ENCODE results near the gene MYBPC2.
"Not testable (repeated sequence)": the region's sequence is repeated elsewhere in the genome, so short reads cannot be mapped to it uniquely, and the experiment has no call there.

MYBPC2 gene

GRCh38 chr19:50427318-50427925, 5.3 kb upstream of the MYBPC2 start:
- in situ Hi-C loops (cut with MboI; ENCODE audit: low sequenced_read_pairs) = no loop called here

- in situ Hi-C loops (cut with MboI; ENCODE audit: low sequenced_read_pairs) = no loop called here
Measured at GRCh38 chr19:50427997-50428425, 4.7 kb upstream of the MYBPC2 start.

DNA sequence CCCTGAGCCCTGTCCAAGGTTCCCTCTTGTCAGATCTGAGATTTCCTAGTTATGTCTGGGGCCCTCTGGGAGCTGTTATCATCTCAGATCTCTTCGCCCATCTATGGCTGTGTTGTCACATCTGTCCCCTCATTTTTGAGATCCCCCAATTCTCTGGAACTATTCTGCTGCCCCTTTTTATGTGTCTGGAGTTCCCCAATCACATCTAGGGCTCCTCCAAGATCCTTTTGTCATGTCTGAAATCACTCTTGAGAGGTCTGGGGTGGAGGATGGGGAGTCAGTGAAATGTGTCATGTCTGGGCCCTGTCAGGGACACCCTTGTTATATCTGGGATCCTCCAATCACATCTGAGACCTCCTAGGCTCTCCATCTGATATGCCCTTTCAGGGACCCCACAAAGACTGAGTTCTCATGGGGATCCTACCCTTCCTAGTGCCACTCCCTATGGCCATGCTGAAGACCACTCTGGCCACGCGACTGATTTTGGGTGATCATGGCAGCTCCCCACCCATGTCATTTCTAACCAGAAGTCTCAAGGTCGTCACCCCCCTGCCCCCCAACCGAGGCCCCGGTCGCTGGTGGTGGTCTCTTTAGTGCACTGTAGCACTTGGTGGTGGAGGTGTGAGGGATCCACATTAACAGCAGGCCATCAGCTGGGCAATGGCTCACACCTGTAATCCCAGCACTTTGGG, 3.8 kb upstream of the MYBPC2 start:
- in situ Hi-C loops (cut with MboI; ENCODE audit: low sequenced_read_pairs) = no loop called here

- in situ Hi-C loops (cut with MboI; ENCODE audit: low sequenced_read_pairs) = no loop called here
Measured at GRCh38 chr19:50430888-50431342, 1.8 kb upstream of the MYBPC2 start.

DNA sequence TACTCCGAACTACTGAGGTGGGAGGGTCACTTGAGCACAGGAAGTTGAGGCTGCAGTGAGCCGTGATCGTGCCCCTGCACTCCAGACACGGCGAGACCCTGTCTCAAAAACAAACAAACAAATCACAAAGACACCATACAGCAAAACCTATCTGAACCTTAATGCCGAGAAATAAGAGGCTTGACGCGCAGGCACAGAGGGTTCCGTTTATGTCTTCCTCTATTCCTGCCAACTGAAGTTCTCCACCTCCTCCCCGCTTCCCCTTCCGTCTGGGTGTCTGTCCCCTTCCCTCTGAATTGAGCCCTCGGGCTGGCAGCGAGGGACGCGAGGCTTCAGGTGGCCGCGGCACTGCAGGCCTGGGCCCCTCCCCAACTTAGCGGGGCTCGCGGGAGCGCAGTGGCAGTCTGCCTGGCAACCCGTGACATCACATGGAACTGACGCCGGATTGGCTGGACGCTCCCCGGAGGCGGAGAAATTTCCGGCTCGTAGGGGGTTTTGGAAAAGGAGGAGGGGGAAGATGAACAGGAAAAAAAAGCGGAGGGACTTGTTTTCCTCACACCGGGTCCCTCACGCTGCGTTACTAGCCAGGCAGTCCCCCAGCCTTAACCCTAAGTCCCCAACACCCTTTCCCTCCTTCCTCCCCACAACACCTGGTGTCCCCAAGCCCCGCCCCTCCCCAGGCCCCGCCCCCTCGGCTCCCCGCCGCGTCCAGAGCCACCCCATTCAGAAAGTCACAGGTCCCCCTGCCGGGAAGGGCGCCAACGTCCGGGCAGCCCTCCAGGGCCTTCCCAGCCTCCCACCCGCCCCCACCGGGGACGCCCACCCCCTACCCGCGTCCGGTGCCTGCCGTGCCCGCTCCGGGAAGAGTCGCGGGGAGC, 1.1 kb upstream of the MYBPC2 start:
- in situ Hi-C loops (cut with MboI; ENCODE audit: low sequenced_read_pairs) = no loop called here

GRCh38 chr19:50433201-50434180, 799 bp downstream of the MYBPC2 start:
- in situ Hi-C loops (cut with MboI; ENCODE audit: low sequenced_read_pairs) = no loop called here

DNA sequence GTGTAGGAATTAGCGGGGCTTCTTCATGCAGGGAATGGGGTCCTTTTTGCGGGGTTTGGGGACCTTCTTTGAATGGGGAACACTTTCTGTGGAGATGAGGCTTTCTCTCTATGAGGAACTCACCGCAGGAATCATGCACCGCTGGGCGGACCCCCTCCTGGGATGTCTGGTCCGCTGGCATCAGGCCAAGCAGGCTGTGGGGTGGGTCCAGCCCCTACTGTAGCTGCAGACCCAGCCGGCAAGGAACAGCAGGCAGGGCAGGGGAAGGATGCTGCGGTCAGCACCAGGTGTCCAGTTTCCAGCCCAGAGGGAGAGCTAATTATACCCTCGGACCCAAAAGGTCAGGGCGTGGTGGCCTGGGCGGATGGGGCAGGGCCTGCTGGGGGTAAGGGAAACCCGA, 1.8 kb downstream of the MYBPC2 start:
- in situ Hi-C loops (cut with MboI; ENCODE audit: low sequenced_read_pairs) = no loop called here

DNA sequence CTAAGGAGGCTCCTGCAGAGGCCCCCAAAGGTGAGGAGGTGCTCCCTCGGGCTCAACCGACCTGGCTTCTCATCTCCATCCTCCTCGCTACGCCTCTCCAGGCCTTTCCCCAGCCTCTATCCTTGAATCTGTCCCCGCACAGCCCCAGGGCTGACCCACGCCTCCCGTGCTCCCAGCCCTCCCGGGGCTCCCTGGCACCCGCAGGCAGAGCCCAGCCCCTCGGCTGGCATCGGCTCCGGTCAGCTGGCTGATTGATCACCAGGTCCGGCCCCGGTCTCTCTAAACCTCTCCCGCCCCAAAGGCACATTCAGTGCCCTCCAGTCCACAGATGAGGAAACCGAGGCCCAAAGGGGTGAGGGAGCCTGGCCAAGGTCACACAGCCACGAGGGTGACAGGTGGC, 2.5 kb downstream of the MYBPC2 start:
- in situ Hi-C loops (cut with MboI; ENCODE audit: low sequenced_read_pairs) = no loop called here

GRCh38 chr19:50435627-50436026, 2.9 kb downstream of the MYBPC2 start:
- in situ Hi-C loops (cut with MboI; ENCODE audit: low sequenced_read_pairs) = no loop called here

GRCh38 chr19:50437862-50438449, 5.3 kb downstream of the MYBPC2 start:
- in situ Hi-C loops (cut with MboI; ENCODE audit: low sequenced_read_pairs) = no loop called here

GRCh38 chr19:50439130-50439529, 6.4 kb downstream of the MYBPC2 start:
- in situ Hi-C loops (cut with MboI; ENCODE audit: low sequenced_read_pairs) = not testable (repeated sequence)

DNA sequence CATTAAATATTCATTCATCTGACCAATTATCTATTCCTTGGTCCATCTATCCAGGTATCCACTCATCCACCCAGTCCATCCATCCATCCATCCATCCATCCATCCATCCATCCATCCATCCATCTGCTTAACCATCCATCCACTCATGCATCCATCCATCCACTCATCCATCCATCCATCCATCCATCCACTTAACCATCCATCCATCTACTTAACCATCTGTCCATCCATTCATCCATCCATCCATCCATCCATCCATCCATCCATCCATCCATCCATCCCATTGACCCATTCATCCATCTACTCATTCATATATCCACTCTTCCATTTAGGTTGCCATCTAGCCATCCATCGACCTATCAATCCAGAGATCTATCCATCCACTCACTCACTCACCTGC, 11.4 kb downstream of the MYBPC2 start:
- in situ Hi-C loops (cut with MboI; ENCODE audit: low sequenced_read_pairs) = no loop called here

DNA sequence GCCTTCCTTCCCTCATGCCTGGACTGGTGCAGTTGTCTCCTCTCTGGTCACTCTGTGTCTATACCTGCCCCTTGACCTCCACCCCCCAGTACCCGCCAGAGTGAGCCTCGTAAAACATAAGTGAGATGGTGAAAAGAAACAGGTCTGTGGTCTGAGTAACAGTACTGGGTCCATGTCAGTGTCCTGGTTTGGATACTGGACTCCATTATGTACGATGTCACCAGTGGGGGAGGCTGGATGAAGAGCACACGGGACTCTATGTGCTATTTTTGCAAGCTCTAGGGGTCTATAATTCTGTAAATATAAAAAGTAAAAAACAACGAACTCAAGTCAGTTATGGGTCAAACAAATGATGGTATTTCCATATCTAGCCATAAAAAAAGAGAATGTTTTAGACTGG, 14.4 kb downstream of the MYBPC2 start:
- in situ Hi-C loops (cut with MboI; ENCODE audit: low sequenced_read_pairs) = no loop called here

- in situ Hi-C loops (cut with MboI; ENCODE audit: low sequenced_read_pairs) = no loop called here
Measured at GRCh38 chr19:50447750-50448149, 15.1 kb downstream of the MYBPC2 start.

GRCh38 chr19:50449236-50449899, 16.7 kb downstream of the MYBPC2 start:
- in situ Hi-C loops (cut with MboI; ENCODE audit: low sequenced_read_pairs) = no loop called here

GRCh38 chr19:50450369-50451222, 17.9 kb downstream of the MYBPC2 start:
- in situ Hi-C loops (cut with MboI; ENCODE audit: low sequenced_read_pairs) = no loop called here

GRCh38 chr19:50451223-50451534, 18.5 kb downstream of the MYBPC2 start:
- in situ Hi-C loops (cut with MboI; ENCODE audit: low sequenced_read_pairs) = no loop called here

- in situ Hi-C loops (cut with MboI; ENCODE audit: low sequenced_read_pairs) = no loop called here
Measured at GRCh38 chr19:50453243-50453642, 20.6 kb downstream of the MYBPC2 start.

DNA sequence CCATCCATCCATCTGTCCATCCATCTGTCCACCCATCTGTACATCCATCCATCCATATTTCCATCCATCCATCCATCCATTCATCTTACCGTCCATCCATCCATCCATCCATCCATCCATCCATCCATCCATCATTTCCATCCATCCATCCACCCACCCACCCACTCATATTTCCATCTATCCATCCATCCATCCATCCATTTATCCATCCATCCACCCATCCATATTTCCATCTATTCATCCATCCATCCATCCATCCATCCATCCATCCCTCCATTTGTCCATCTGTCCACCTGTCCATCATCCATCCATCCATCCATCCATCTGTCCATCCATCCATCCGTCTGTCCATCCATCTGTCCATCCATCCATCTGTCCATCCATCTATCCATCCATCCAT, 23.3 kb downstream of the MYBPC2 start:
- in situ Hi-C loops (cut with MboI; ENCODE audit: low sequenced_read_pairs) = no loop called here

All from HL-60/S4 (cell line).